ENCODE measurements around the gene TGFB3. TPM values are rescaled to one million over a fixed set of nuclear protein-coding genes. Genes with fewer than 3 reads are reported as not detected.

TGFB3 gene
- total and polyA plus RNA-seq, 2 donors from 2014 or later, result 5.2 to 39.5 TPM

- Histone ChIP-seq H3K4me1 (ENCODE audit: control insufficient read depth in 2 of 3, insufficient read depth in 2 of 3, low read depth in 1 of 3, low read length in 3 of 3) (peaks cover 0 to 9% (median 5%) of the 10 kb centered on the region in 3 donors), H3K4me3 (ENCODE audit: low read length in 3 of 3) (no peak overlapping the region), H3K27me3 (ENCODE audit: control insufficient read depth, insufficient read depth, low read length) (no peaks in the 10 kb centered on the region), H3K36me3 (ENCODE audit: control insufficient read depth in 2 of 3, insufficient read depth in 3 of 3, low read length in 3 of 3) (no peaks in the 10 kb centered on the region), H3K9ac (ENCODE audit: low read length in 3 of 3) (no peak overlapping the region), H3K27ac (ENCODE audit: low read depth in 2 of 2, low read length in 2 of 2) (no peak overlapping the region), H3K9me3 (ENCODE audit: control insufficient read depth in 2 of 3, insufficient read depth in 1 of 3, low read length in 3 of 3) (no peaks in the 10 kb centered on the region)
- FAIRE-seq, result no peak
- TF ChIP-seq CTCF (IDR thresholded peaks at IDR 0.05; ENCODE audit: borderline replicate concordance, extremely low read depth, insufficient read depth), result no peak
- intact Hi-C loops (cut with DNase I), result no loop called here
- DNase-seq, result peak in 1 of 5 donors; percentile 80
Observed at GRCh38 chr14:75978249-75978731, 3.5 kb downstream of the TGFB3 start.

GRCh38 chr14:75977582-75977943, 4.2 kb downstream of the TGFB3 start:
- FAIRE-seq (no peak), DNase-seq (no peak)
- H3K27ac ChIP-seq (ENCODE audit: low read depth in 2 of 2, low read length in 2 of 2), result no peak overlapping the region
- no peaks in the 10 kb centered on the region for H3K9me3 ChIP-seq (ENCODE audit: control insufficient read depth in 2 of 3, insufficient read depth in 1 of 3, low read length in 3 of 3)
- H3K36me3 ChIP-seq (ENCODE audit: control insufficient read depth in 2 of 3, insufficient read depth in 3 of 3, low read length in 3 of 3), result no peaks in the 10 kb centered on the region
- H3K4me3 ChIP-seq (ENCODE audit: low read length in 3 of 3), result no peak overlapping the region
- no peaks in the 10 kb centered on the region for H3K27me3 ChIP-seq (ENCODE audit: control insufficient read depth, insufficient read depth, low read length)
- H3K9ac ChIP-seq (ENCODE audit: low read length in 3 of 3), result no peak overlapping the region
- peaks cover 0 to 9% (median 5%) of the 10 kb centered on the region in 3 donors for H3K4me1 ChIP-seq (ENCODE audit: control insufficient read depth in 2 of 3, insufficient read depth in 2 of 3, low read depth in 1 of 3, low read length in 3 of 3)
- intact Hi-C loops (cut with DNase I), result no loop called here
- no peak for TF ChIP-seq CTCF (IDR thresholded peaks at IDR 0.05; ENCODE audit: borderline replicate concordance, extremely low read depth, insufficient read depth)

- no peak overlapping the region for H3K27ac ChIP-seq (ENCODE audit: low read depth in 2 of 2, low read length in 2 of 2)
Observed at GRCh38 chr14:75976826-75977581, 4.8 kb downstream of the TGFB3 start.

More at GRCh38 chr14:75976826-75977581, 4.8 kb downstream of the TGFB3 start:
- H3K27me3 ChIP-seq (ENCODE audit: control insufficient read depth, insufficient read depth, low read length), result no peaks in the 10 kb centered on the region
- H3K9ac ChIP-seq (ENCODE audit: low read length in 3 of 3), result no peak overlapping the region
- intact Hi-C loops (cut with DNase I), result no loop called here
- peaks cover 0 to 9% (median 5%) of the 10 kb centered on the region in 3 donors for H3K4me1 ChIP-seq (ENCODE audit: control insufficient read depth in 2 of 3, insufficient read depth in 2 of 3, low read depth in 1 of 3, low read length in 3 of 3)
- H3K4me3 ChIP-seq (ENCODE audit: low read length in 3 of 3), result no peak overlapping the region
- H3K36me3 ChIP-seq (ENCODE audit: control insufficient read depth in 2 of 3, insufficient read depth in 3 of 3, low read length in 3 of 3), result no peaks in the 10 kb centered on the region
- DNase-seq, result no peak
- H3K9me3 ChIP-seq (ENCODE audit: control insufficient read depth in 2 of 3, insufficient read depth in 1 of 3, low read length in 3 of 3), result no peaks in the 10 kb centered on the region
- TF ChIP-seq CTCF (IDR thresholded peaks at IDR 0.05; ENCODE audit: borderline replicate concordance, extremely low read depth, insufficient read depth), result no peak
- FAIRE-seq, result no peak

Data from kidney (tissue), 14 donors.